DLD1 (cell line): ENCODE data around the gene SLC35D1.
"Not testable (repeated sequence)": the region's sequence is repeated elsewhere in the genome, so short reads cannot be mapped to it uniquely, and the experiment has no call there.

Experiments
- in situ Hi-C: cut with HindIII; loops from 2 replicates; pipeline ENCODE4 v1.10.0; 2017; ENCODE audit warnings: low sequenced_read_pairs

Gene SLC35D1

DNA sequence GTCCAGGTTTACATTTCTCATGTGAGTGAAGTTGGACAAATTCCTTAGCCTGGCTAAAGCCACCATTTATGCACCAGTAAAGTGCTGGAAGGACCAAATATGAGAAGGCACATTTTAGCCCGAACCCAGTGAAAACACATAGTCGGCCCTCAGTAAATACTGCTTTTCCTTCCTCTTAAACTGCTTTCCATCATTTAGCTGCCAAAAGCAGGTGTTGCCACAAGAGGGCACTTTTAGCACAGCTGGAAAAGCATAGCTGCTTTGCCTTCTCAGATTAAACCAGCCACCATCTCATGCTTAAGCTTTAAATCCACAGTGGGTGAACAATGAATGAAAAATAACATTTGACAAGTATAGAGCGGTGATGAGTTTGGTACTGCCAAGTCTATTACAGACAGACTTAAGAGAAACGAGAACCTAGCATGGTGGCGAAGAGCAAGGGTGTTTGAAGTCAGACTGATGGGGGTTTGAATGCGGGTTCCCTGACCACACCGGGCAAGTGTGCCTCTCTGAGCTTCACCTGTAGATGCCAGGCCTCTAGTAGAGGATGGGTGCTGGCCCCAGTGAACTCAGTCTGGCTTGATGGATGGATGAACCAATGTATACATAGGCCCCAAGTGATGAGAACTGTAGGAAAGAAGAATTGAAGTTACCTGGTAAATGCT, 57.8 kb downstream of the SLC35D1 start:
- in situ Hi-C loops: loop anchor here (25.0 kb wide), 1 partner anchor 209 kb away; no protein-coding TSS in a partner anchor

DNA sequence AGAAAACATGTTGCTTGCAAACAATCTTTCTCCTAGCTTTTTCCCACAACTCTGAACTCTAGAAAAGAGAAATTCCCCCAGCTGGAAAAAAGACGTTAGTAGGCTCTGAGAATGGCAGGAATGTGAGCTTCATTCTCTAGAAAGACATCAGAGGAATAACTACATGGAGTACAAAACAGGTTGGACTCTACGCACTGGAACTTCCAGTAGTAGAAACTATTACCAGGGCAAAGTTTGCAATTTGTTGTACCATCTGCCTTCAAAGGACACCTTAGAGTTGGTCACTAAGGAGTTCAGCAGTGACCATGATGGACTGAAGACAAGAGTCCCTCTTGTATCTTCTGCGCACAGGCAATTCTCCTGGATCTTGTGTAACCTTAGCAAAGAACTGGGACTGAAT, 60.9 kb downstream of the SLC35D1 start:
- in situ Hi-C loops: loop anchor here (25.0 kb wide), 1 partner anchor 206 kb away; no protein-coding TSS in a partner anchor

DNA sequence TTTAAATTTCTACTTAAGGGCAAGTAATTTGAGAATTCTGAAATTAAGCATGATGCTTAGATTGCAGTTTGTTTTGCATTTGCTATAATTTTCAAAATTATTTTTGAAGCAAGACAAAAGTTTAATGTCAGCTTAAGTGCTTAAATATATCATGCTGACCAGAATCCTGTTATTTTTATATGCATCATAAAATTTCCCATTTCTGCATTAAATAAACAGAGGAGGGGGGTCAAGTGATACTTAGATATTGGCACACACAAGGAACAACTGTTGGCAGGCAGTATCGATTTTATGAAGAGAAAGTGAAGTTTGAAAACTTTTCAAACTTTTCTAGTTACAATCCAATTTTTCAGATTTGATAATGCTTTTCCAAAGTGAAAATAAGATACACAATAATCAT, 68.1 kb downstream of the SLC35D1 start:
- in situ Hi-C loops: loop anchor here (25.0 kb wide), 1 partner anchor 199 kb away; no protein-coding TSS in a partner anchor

DNA sequence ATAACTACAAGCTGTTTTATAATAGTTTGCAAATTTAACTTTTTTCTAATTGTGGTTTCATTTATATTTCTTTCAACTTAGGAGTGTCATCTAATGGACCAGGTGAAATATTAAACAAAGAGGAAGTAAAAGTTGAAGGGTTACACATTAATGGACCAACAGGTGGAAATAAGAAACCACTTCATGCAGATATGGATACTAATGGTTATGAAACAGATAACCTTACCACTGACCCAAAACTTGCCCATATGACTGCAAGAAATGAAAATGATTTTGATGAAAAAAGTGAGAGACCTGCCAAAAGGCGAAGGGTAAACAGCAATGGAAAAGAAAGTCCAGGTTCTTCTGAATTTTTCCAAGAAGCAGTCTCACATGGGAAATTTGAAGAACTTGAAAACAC, 69.5 kb downstream of the SLC35D1 start:
- in situ Hi-C loops: loop anchor here (25.0 kb wide), 1 partner anchor 197 kb away; no protein-coding TSS in a partner anchor

DNA sequence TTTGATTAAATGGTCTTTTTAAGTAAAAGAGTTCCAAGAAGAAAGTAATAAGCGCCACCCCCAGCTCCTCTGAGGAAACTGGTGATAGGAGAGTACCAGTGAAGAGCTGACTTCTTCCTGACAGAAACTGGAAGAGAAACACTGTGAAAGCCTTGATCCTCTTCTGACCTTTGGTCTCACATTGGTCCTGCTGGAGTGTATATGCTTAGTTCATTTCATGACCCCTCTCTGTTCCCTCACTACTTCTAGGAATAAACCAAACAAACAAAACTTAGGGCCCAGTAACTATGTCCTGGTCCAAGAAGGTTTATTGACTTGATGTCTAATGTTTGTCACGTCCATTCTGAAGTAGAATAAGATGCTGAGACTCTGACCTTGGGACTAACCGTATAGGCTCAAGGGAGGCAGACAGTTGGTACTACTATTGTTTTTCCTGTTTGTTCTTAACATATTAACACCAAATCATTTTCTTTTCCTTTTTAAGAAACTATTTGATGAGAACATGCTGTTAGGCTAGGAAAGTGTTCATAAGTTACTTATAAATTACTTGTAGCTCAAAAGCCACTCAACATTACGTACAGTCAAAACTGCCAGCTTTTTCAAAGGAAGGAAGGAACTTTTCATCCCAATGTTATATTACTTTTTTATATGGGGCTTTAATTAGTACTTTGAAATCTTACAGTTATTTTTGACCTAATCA, 71.2 kb downstream of the SLC35D1 start:
- in situ Hi-C loops: loop anchor here (25.0 kb wide), 1 partner anchor 195 kb away; no protein-coding TSS in a partner anchor

DNA sequence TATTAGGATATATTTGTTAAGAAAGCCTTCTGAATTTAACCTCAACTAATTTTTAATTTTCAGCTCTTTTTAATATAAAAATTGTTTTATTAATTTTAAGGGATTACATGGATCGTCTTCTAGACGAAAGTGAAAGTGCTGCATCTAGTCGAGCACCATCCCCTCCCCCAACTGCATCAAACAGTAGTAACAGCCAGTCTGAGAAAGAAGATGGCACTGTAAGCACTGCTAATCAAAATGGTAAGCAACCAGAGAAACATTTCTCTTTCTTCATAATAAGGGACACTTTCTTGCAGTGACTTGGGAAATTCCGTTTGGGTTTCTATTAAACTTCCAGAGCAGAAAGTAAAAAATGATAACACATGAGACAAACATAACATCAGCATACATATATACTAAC, 72.3 kb downstream of the SLC35D1 start:
- in situ Hi-C loops: loop anchor here (25.0 kb wide), 1 partner anchor 194 kb away; no protein-coding TSS in a partner anchor

DNA sequence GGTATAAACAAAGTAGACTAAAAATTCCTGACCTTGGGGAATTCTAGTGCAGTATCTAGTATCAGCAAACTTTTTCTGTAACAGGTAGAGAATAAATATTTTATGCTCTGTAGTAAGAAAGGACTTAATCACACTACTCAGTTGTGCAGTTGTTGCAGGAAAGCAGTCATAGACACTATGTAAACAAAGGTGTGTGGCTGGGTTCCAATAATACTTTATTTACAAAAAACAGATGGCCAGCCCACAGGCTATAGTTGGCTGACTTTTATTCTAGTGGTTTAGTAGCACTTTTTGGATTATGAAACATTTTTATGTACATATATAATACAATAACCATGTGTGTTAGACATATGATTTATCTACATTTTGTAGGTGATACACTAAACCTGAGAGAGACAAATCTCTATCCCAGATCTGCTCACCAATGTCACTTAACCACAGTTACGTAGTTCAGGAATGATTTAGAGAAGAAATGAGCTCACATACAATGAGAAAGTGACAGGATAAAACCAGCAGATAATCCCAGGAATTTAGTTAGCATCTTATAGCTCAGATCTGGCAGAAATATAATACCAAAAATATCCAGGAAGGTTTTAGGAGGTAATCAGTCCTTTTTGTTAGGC, 73.1 kb downstream of the SLC35D1 start:
- in situ Hi-C loops: loop anchor here (25.0 kb wide), 1 partner anchor 194 kb away; no protein-coding TSS in a partner anchor

DNA sequence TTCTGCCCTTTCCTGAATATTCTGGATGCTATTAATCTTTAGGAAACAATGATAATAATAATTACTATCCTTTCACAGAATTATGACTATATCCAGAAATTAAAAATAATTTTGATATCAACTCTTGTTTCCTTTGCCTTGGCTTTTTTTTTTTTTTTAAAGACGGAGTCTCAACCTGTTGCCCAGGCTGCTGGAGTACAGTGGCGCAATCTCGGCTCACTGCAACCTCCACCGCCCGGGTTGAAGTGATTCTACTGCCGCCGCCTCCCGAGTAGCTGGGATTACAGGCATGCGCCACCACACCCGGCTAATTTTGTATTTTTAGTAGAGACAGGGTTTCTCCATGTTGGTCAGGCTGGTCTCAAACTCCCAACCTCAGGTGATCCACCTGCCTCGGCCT, 74.3 kb downstream of the SLC35D1 start:
- in situ Hi-C loops: loop anchor here (25.0 kb wide), 1 partner anchor 192 kb away; no protein-coding TSS in a partner anchor

DNA sequence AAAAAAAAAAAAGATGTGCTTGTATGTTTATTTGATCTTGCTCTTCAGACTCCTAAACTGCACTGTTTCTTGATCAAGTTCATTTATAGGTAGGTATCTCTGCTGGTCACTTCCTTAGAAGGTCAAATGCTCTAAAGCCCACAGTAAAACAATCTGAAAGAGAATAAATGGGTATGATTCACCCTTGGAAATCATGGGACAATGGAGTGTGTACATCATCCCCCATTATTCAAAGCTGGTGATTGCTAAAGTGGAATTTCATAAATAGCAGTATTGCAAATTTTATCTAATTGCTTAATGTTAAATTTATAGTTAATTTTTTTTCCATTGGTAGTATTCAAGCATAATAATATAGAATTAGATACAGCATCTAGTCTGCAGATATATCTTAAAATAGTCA, 75.7 kb downstream of the SLC35D1 start:
- in situ Hi-C loops: loop anchor here (25.0 kb wide), 1 partner anchor 191 kb away; no protein-coding TSS in a partner anchor

DNA sequence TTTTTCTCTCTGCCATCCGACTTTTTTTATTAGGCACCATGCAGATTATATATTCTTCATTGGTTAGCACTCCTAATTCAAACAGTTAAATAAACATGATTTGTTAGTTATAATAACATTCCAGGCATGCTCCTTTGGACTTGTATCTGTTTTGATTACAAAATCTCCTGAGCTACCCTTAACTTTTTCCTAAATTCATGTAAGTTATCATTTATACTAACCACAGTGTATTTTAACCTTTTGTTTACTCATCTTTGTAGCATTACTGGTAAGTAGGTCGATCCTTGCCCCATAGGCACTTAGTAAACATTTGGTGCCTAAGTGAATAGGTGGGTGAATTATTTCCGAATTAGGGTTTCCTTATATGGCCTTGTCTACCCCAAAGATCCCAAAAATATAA, 85.4 kb downstream of the SLC35D1 start:
- in situ Hi-C loops: no loop called here

DNA sequence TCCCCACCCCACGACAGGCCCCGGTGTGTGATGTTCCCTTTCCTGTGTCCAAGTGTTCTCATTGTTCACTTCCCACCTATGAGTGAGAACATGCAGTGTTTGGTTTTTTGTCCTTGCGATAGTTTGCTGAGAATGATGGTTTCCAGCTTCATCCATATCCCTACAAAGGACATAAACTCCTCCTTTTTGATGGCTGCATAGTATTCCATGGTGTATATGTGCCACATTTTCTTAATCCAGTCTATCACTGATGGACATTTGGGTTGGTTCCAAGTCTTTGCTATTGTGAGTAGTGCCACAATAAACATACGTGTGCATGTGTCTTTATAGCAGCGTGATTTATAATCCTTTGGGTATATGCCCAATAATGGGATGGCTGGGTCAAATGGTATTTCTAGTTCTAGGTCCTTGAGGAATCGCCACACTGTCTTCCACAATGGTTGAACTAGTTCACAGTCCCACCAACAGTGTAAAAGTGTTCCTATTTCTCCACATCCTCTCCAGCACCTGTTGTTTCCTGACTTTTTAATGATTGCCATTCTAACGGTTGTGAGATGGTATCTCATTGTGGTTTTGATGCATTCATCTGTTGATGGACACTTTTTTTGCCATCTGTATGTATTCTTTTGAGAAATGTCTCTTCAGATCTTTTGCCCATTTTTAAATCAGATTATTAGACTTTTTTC, 87.6 kb downstream of the SLC35D1 start:
- in situ Hi-C loops: not testable (repeated sequence)

DNA sequence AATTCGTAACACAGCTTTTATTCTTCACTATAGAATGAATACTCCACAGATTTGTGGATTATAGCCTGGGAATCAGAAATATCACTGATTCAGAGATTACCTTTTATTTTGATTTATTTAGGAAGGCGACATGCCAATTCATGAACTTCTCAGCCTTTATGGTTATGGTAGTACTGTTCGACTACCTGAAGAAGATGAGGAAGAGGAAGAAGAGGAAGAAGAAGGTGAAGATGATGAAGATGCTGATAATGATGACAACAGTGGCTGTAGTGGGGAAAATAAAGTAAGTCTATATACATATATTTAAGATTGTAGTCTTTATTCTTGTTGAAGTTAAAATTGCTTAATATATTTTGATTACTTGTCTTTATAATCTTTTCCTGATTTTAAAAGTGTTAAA, 96.0 kb downstream of the SLC35D1 start:
- in situ Hi-C loops: no loop called here

DNA sequence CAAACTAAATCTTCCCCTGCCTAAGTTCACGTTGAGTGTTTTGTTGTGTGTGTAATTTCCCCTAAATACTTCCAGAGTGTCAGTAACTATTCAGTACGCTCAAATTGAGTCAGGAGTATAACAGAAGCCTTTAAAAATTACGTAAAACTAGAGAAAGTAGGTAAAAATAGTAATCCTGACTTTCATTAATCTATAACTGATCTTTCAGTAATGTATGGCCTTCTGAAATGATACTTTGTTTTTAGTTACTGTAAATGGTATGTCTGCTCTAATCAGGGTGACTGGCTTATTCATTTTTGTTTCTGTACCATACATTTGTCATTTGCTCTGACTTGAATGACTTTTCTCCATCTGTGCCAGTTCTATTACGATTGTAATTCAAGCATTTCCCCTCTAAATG, 99.7 kb downstream of the SLC35D1 start:
- in situ Hi-C loops: no loop called here

DNA sequence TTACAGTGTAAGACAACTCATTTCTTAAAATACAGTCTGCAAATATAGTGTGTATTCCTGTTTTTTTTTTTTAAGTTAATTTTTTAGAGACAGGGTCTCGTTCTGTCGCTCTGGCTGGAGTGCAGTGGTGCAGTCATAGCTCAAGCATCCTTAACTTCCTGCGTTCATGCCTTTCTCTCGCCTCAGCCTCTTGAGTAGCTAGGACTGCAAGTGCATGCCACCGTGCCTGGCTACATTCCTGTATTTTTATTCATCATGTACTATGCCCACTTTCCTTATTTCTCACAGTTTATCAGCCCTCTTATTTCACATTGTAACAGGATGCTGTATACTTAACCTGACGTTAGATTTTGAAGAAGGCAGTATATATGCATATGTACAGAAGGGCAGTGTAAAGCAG, 102.4 kb downstream of the SLC35D1 start:
- in situ Hi-C loops: no loop called here
